GM19043 (cell line): ENCODE data around the gene SPRR4.
"Not testable (repeated sequence)": the region's sequence is repeated elsewhere in the genome, so short reads cannot be mapped to it uniquely, and the experiment has no call there.

Source experiments
- ATAC-seq: cut with Tn5 transposase; IDR thresholded peaks from one replicate; pipeline ENCODE4 v1.9.1; 2021; ENCODE audit warnings: low read depth; ENCODE audit not compliant: unreplicated experiment

Gene SPRR4

DNA sequence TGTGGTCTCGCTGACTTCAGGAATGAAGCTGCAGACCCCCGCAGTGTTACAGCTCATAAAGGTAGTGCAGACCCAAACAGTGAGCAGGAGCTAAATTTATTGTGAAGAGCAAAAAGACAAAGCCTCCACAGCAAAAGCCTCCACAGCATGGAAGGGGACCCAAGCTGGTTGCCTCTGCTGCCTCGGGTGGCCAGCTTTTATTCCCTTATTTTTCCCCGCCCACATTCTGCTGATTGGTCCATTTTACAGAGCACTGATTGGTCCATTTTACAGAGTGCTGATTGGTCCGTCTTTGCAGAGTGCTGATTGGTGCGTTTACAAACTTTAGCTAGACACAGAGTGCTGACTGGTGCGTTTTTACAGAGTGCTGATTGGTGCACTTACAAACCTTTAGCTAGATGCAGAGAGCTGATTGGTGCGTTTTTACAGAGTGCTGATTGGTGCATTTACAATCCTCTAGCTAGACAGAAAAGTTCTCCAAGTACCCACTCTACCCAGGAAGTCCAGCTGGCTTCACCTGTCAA lies 40.8 kb downstream of the SPRR4 start:
- not testable (repeated sequence) for ATAC-seq

DNA sequence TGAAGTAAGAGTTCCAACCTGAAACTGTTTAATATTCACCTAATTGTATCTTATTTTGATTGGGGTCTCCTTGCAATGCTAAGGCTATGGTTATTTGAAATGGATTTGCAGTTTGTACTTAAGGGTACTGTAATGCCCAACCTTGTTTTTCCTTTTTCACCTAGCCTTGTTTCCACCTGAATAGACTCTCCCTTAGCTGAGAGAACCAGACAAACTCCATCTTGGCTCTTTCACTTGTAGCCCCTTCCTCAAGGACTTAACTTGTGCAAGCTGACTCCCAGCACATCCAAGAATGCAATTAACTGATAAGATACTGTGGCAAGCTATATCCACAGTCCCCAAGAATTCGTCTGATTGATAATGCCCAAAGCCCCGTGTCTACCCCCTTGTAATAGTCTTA lies 51.4 kb downstream of the SPRR4 start:
- not testable (repeated sequence) for ATAC-seq
